Aorta (tissue), 5 donors: ENCODE measurements around the gene INHBA. TPM values are rescaled to one million over a fixed set of nuclear protein-coding genes. Genes with fewer than 3 reads are reported as not detected.
A peak's percentile ranks its signal among the peaks of the same experiment; 100 is the strongest.

Source experiments
- ATAC-seq: fragments of 200-7000 bp; cut with Tn5 transposase; one replicate; pipeline ENCODE4 v1.9.1; 2022; ENCODE audit warnings: moderate library complexity; ENCODE audit not compliant: low FRiP score
- DNase-seq, 2 donors: peaks; one replicate each; pipeline ENCODE4 v3.0.0-alpha.2; 2020
- H3K27ac ChIP-seq, 2 donors: one replicate each; pipeline ENCODE4 v1.5.1; 2013; ENCODE audit warnings: low read length in 2 of 2, mild to moderate bottlenecking in 2 of 2, moderate library complexity in 2 of 2, control low read depth in 1 of 2, inconsistent platforms in 1 of 2, low read depth in 1 of 2
- H3K27me3 ChIP-seq, 2 donors: one replicate each; pipeline ENCODE4 v1.6.1; 2013; ENCODE audit warnings: control low read depth in 1 of 2, low read length in 1 of 2, mild to moderate bottlenecking in 1 of 2, moderate library complexity in 1 of 2; ENCODE audit not compliant: insufficient read depth in 2 of 2, control insufficient read depth in 1 of 2
- H3K36me3 ChIP-seq, 2 donors: one replicate each; pipeline ENCODE4 v1.6.1; 2013; ENCODE audit warnings: control low read depth in 1 of 2, low read length in 1 of 2, mild to moderate bottlenecking in 1 of 2; ENCODE audit not compliant: insufficient read depth in 2 of 2, control insufficient read depth in 1 of 2
- H3K4me1 ChIP-seq, 2 donors: one replicate each; pipeline ENCODE4 v1.6.1; 2013; ENCODE audit warnings: low read length in 2 of 2, control low read depth in 1 of 2, mild to moderate bottlenecking in 1 of 2, moderate library complexity in 1 of 2; ENCODE audit not compliant: insufficient read depth in 2 of 2, control insufficient read depth in 1 of 2
- H3K4me3 ChIP-seq, 2 donors: one replicate each; pipeline ENCODE4 v1.5.1; 2013; ENCODE audit warnings: low read length in 2 of 2, control low read depth in 1 of 2, mild to moderate bottlenecking in 1 of 2
- H3K9me3 ChIP-seq: one replicate; pipeline ENCODE4 v1.6.1; 2013; ENCODE audit warnings: mild to moderate bottlenecking, low read length; ENCODE audit not compliant: control insufficient read depth
- WGBS, 2 donors: extraction: QIAGEN DNeasy Blood & Tissue Kit; methylation state at CpG; one replicate each; pipeline ENCODE4 v1.1.7; 2013; 5-methylcytosine and 5-hydroxymethylcytosine counted together
- intact Hi-C, 2 donors: fragments of 100-400 bp; cut with DNase I; formaldehyde crosslinking; loops; one replicate each; pipeline versions ENCODE4 v1.14.2 to v1.15.0; 2022
- polyA plus RNA-seq, 2 donors: library from polyadenylated mRNA; stranded (reverse); fragments of 200-250 nt; gene quantifications; one replicate each; pipeline ENCODE4 v1.2.3, GENCODE V29; 2013
- total RNA-seq, 2 donors: library from RNA; stranded (reverse); fragmentation: NEBNext Ultra II Directional; extraction: Animal tissue kit (Norgen Biotek cat#: 25700); gene quantifications; one replicate each; pipeline ENCODE4 v1.2.1, GENCODE V29; 2021
- donor health status: healthy with polysubstance abuse.
- donor health status: Bipolar disorder and iron deficiency.
- donor health status: DM: no; HTN: no; CAD: no.
- donor health status: DM: no; HTN: no; CAD: no.
- donor health status: DM: yes; HTN: yes; CAD: no.

The INHBA gene
- total and polyA plus RNA-seq, 4 donors, result 22.9 to 73.3 (median 27.3) TPM

GRCh38 chr7:41706228-41706930 is 3.5 kb upstream of the INHBA start:
- peak overlapping the region; percentile 40 to 73 for H3K4me3 ChIP-seq
- intact Hi-C loops, result loop anchor here (5.0 to 10.0 kb wide), 7 partner anchors 522 to 1502 kb away; no protein-coding TSS in a partner anchor
- H3K36me3 ChIP-seq, result no peaks in the 10 kb centered on the region
- no peaks in the 10 kb centered on the region for H3K9me3 ChIP-seq
- WGBS, 2 donors, result 5 to 6% methylated on average over 18 of the region's 18 CpGs
- H3K4me1 ChIP-seq, result peaks cover 2% of the 10 kb centered on the region in 2 donors
- DNase-seq, result no peak
- no peaks in the 10 kb centered on the region for H3K27me3 ChIP-seq
- no peak for ATAC-seq
- H3K27ac ChIP-seq, result peak overlapping the region; percentile 79 to 91

- Histone ChIP-seq H3K27ac (peak overlapping the region; percentile 79 to 91), H3K9me3 (no peaks in the 10 kb centered on the region), H3K27me3 (no peaks in the 10 kb centered on the region), H3K4me1 (peaks cover 2% of the 10 kb centered on the region in 2 donors), H3K36me3 (no peaks in the 10 kb centered on the region), H3K4me3 (peak overlapping the region; percentile 40 to 73)
- intact Hi-C loops, result loop anchor here (5.0 to 10.0 kb wide), 7 partner anchors 521 to 1501 kb away; no protein-coding TSS in a partner anchor
- ATAC-seq, result peak; percentile 90
- peak; percentile 93 to 95 for DNase-seq
- 0 to 1% methylated on average over 41 to 42 of the region's 42 CpGs for WGBS, 2 donors
Observed at GRCh38 chr7:41705109-41705901, 2.4 kb upstream of the INHBA start.

GRCh38 chr7:41701068-41701941 is 1.6 kb downstream of the INHBA start:
- no peaks in the 10 kb centered on the region for H3K9me3 ChIP-seq
- ATAC-seq (no peak), DNase-seq (no peak)
- no peaks in the 10 kb centered on the region for H3K27me3 ChIP-seq
- intact Hi-C loops, result loop anchor here (5.0 to 10.0 kb wide), 7 partner anchors 514 to 1497 kb away; no protein-coding TSS in a partner anchor
- H3K27ac ChIP-seq, result peak overlapping the region; percentile 62 to 90
- WGBS, 2 donors, result 3 to 8% methylated on average over 13 of the region's 13 CpGs
- no peaks in the 10 kb centered on the region for H3K36me3 ChIP-seq
- peak overlapping the region; percentile 63 to 91 for H3K4me3 ChIP-seq
- peaks cover 2% of the 10 kb centered on the region in 2 donors for H3K4me1 ChIP-seq

GRCh38 chr7:41700044-41700471 is 2.8 kb downstream of the INHBA start:
- Histone ChIP-seq H3K36me3 (no peaks in the 10 kb centered on the region), H3K4me3 (peak overlapping the region; percentile 63 to 91), H3K27ac (peak overlapping the region; percentile 62 to 70), H3K4me1 (peaks cover 2% of the 10 kb centered on the region in 2 donors), H3K9me3 (no peaks in the 10 kb centered on the region), H3K27me3 (no peaks in the 10 kb centered on the region)
- intact Hi-C loops, result loop anchor here (5.0 to 10.0 kb wide), 7 partner anchors 513 to 1495 kb away; no protein-coding TSS in a partner anchor
- WGBS, 2 donors, result 1 to 2% methylated on average over 18 of the region's 18 CpGs
- no peak for ATAC-seq
- DNase-seq, result peak in 1 of 2 donors; percentile 49

GRCh38 chr7:41699516-41699915 is 3.4 kb downstream of the INHBA start:
- Histone ChIP-seq H3K27ac (peak overlapping the region; percentile 62 to 91), H3K27me3 (no peaks in the 10 kb centered on the region), H3K9me3 (no peaks in the 10 kb centered on the region), H3K4me1 (peaks cover 2 to 4% of the 10 kb centered on the region in 2 donors), H3K36me3 (no peaks in the 10 kb centered on the region), H3K4me3 (peak overlapping the region; percentile 63 to 91)
- ATAC-seq (no peak), DNase-seq (peak in 1 of 2 donors; percentile 57)
- WGBS, 2 donors, result 0 to 1% methylated on average over 12 of the region's 12 CpGs
- intact Hi-C loops, result loop anchor here (5.0 to 10.0 kb wide), 5 partner anchors 127 to 937 kb away; no protein-coding TSS in a partner anchor

- WGBS, 2 donors, result 1 to 5% methylated on average over 4 of the region's 4 CpGs
- peaks cover 0 to 8% of the 10 kb centered on the region in 2 donors for H3K4me1 ChIP-seq
- no peaks in the 10 kb centered on the region for H3K27me3 ChIP-seq
- H3K27ac ChIP-seq, result peak overlapping the region; percentile 62 to 94
- ATAC-seq, result no peak
- intact Hi-C loops, result loop anchor here (5.0 to 10.0 kb wide), 5 partner anchors 126 to 936 kb away; no protein-coding TSS in a partner anchor
- H3K36me3 ChIP-seq, result no peaks in the 10 kb centered on the region
- no peak for DNase-seq
- H3K9me3 ChIP-seq, result no peaks in the 10 kb centered on the region
- H3K4me3 ChIP-seq, result peak overlapping the region; percentile 63 to 91
Observed at GRCh38 chr7:41698726-41699125, 4.2 kb downstream of the INHBA start.

- 5 to 7% methylated on average over 3 of the region's 3 CpGs for WGBS, 2 donors
- Histone ChIP-seq H3K9me3 (no peaks in the 10 kb centered on the region), H3K27me3 (no peaks in the 10 kb centered on the region), H3K27ac (peak overlapping the region; percentile 62 to 64), H3K4me1 (peaks cover 3 to 8% of the 10 kb centered on the region in 2 donors), H3K36me3 (no peaks in the 10 kb centered on the region), H3K4me3 (peak overlapping the region; percentile 63 to 91)
- ATAC-seq (no peak), DNase-seq (no peak)
- intact Hi-C loops, result loop anchor here (5.0 to 10.0 kb wide), 5 partner anchors 126 to 936 kb away; no protein-coding TSS in a partner anchor
Observed at GRCh38 chr7:41698114-41698513, 4.8 kb downstream of the INHBA start.
